T-helper 1 cell treated with Interleukin-12 subunit alpha and Interleukin-12 subunit beta and Interleukin-4 antibody, amounts not matched to agents 30 μg/mL and 1 μg/mL, for 36 hours (primary cell): ENCODE measurements around the gene NTM.

Source experiments
- H3K27ac Mint-ChIP-seq: one replicate; pipeline ENCODE4 v1.8.0; 2021; ENCODE audit warnings: mild to moderate bottlenecking, mixed read lengths
- H3K27me3 Mint-ChIP-seq: one replicate; pipeline ENCODE4 v1.8.0; 2021; ENCODE audit warnings: low read depth, mixed read lengths
- H3K36me3 Mint-ChIP-seq: one replicate; pipeline ENCODE4 v1.8.0; 2021; ENCODE audit warnings: low read depth, mixed read lengths
- H3K4me1 Mint-ChIP-seq: one replicate; pipeline ENCODE4 v1.8.0; 2021; ENCODE audit warnings: low read depth, mixed read lengths
- H3K4me3 Mint-ChIP-seq: one replicate; pipeline ENCODE4 v1.8.0; 2021; ENCODE audit warnings: mild to moderate bottlenecking, moderate library complexity, mixed read lengths
- H3K9me3 Mint-ChIP-seq: one replicate; pipeline ENCODE4 v1.8.0; 2021; ENCODE audit warnings: mixed read lengths

The NTM gene

GRCh38 chr11:131744847-131745246 is 374.4 kb downstream of the NTM start:
- Mint-ChIP-seq H3K27me3 (no peaks in the 10 kb centered on the region), H3K4me3 (no peak overlapping the region), H3K4me1 (no peaks in the 10 kb centered on the region), H3K36me3 (no peaks in the 10 kb centered on the region), H3K9me3 (no peaks in the 10 kb centered on the region), H3K27ac (no peak overlapping the region)

DNA sequence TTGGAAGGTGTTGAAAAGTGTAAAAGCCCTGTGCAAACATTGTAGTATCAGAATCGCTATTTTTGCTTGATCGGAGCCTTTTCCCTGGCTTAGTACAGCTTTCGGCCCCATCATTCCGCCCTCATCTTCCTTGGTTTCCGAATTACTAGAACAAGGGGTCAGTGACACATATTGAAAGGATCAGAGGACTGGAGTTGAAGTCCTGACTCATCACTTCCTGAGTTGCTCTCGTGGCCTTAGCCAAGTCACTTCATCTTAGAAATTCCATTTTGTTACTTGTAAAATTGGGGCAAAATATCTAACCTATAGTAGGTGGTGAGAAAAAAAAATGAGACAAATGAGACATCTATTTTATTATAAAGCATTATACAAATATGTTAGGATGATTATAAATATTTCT is 375.0 kb downstream of the NTM start:
- H3K4me3 Mint-ChIP-seq = no peak overlapping the region
- H3K4me1 Mint-ChIP-seq = no peaks in the 10 kb centered on the region
- H3K9me3 Mint-ChIP-seq = no peaks in the 10 kb centered on the region
- H3K27me3 Mint-ChIP-seq = no peaks in the 10 kb centered on the region
- no peak overlapping the region for H3K27ac Mint-ChIP-seq
- no peaks in the 10 kb centered on the region for H3K36me3 Mint-ChIP-seq

DNA sequence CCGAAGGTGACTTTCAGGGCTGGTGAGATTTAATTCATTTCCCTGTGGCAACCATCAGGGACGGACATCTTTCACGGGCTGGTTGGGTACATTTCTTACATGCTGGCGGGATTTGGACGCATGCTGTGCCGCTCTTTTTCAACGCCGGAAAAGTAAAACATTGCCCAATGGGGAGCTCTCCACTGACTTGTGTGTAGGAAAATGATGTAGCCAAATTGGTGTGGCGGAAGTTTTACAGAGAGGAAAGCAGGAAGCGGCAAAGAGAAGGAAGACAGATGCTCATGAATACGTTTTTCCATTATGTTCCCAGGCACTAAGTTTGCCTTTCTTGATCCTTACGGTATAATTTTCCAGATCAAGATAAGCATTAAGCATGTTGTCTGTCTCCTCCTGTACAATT is 375.8 kb downstream of the NTM start:
- no peaks in the 10 kb centered on the region for H3K36me3 Mint-ChIP-seq
- no peak overlapping the region for H3K4me3 Mint-ChIP-seq

DNA sequence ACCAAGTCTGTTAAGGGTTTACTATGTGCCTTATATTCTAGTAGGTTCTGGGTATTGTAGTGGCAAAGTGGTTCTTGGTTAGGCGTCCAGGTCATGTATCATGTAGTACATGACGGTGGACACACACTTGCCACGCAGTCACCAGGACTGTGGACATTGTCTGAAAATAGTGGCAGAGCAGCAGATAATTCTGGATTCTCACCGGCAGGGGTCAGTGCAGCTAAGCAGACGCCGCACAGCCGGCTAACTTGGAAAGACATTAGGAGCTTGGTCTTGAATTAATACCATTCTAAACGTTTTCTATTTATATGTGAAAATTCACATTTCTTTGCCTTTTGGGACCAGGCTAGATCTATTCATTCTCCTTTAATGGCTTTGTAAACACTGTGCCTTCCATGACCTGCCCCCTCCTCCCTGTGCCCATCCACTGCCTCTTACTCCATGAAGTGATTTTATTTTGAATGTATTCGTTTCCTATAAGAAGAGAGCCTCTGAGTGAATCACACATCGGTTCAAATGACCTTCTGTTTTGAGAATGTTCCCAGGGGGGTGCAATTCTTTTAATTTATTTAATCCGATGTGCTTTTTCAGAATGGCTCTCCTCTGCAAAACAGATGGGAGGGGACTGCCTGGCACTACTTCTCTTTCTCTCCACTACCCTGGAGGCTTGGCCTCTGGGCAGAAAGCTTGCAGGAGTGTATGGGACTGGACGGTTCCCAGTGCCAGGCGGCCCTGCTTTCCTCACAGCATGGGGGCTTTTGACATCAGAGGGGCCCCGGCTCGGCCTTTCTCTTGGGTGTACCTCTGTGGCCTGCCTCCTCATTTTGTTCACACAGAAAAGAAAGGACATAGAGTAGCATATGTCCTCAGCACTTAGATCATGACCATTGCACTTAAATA is 378.0 kb downstream of the NTM start:
- Mint-ChIP-seq H3K27ac (no peak overlapping the region), H3K36me3 (no peaks in the 10 kb centered on the region), H3K27me3 (no peaks in the 10 kb centered on the region), H3K9me3 (peaks cover 4% of the 10 kb centered on the region), H3K4me1 (no peaks in the 10 kb centered on the region), H3K4me3 (no peak overlapping the region)

More for the DNA sequence above, 375.8 kb downstream of the NTM start:
- Mint-ChIP-seq H3K4me1 (no peaks in the 10 kb centered on the region), H3K27me3 (no peaks in the 10 kb centered on the region), H3K9me3 (no peaks in the 10 kb centered on the region), H3K27ac (no peak overlapping the region)

DNA sequence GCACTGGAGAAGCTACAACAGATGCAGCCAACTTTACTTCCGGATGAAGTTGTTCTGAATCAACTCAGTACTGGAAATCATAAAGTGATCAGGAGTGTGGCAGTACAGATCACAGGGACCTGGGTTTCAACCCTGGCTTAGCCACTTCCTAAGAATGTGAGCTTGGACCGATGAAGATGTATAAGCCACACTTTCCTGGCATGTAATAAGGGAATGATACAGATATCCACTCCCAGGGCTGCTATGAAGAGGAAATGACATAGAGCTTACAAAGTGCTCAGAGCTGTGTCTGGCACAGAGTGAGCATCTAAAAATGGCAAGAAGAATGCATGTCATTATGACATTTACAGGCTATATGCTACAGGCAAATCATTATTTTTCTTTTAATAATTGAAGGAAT is 378.7 kb downstream of the NTM start:
- H3K27me3 Mint-ChIP-seq = no peaks in the 10 kb centered on the region
- H3K4me3 Mint-ChIP-seq = no peak overlapping the region
- no peaks in the 10 kb centered on the region for H3K4me1 Mint-ChIP-seq
- H3K27ac Mint-ChIP-seq = no peak overlapping the region
- no peaks in the 10 kb centered on the region for H3K36me3 Mint-ChIP-seq
- peaks cover 4% of the 10 kb centered on the region for H3K9me3 Mint-ChIP-seq

GRCh38 chr11:131750152-131750551 is 379.7 kb downstream of the NTM start:
- Mint-ChIP-seq H3K27me3 (no peaks in the 10 kb centered on the region), H3K36me3 (no peaks in the 10 kb centered on the region), H3K27ac (no peak overlapping the region), H3K4me3 (no peak overlapping the region), H3K9me3 (peaks cover 4% of the 10 kb centered on the region), H3K4me1 (no peaks in the 10 kb centered on the region)

DNA sequence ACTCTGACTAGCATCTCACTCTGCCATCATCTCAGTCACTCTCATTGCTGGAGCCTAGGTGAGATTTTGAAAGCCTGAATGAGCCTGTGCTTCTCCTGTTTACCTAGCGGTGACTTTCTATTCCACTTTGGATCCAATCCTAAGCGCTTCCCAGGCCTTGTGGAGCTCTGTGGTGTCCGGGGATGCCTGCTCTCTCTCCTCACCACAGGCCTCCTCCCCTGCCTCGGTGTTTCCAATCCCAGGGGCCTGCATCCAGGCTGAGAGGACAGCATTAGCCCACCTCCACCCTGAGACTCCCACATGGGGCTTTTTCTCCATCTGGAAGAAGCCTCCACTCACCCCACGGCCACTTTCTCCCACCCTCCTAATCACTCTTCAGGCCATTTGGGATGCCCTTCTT is 380.3 kb downstream of the NTM start:
- H3K36me3 Mint-ChIP-seq = no peaks in the 10 kb centered on the region

GRCh38 chr11:131754671-131755070 is 384.3 kb downstream of the NTM start:
- no peaks in the 10 kb centered on the region for H3K4me1 Mint-ChIP-seq
- H3K27ac Mint-ChIP-seq = no peak overlapping the region
- peaks cover 4% of the 10 kb centered on the region for H3K9me3 Mint-ChIP-seq
- no peak overlapping the region for H3K4me3 Mint-ChIP-seq
- no peaks in the 10 kb centered on the region for H3K27me3 Mint-ChIP-seq
- no peaks in the 10 kb centered on the region for H3K36me3 Mint-ChIP-seq

More for the DNA sequence above, 380.3 kb downstream of the NTM start:
- Mint-ChIP-seq H3K27ac (no peak overlapping the region), H3K9me3 (peaks cover 4% of the 10 kb centered on the region), H3K4me3 (no peak overlapping the region), H3K27me3 (no peaks in the 10 kb centered on the region), H3K4me1 (no peaks in the 10 kb centered on the region)

DNA sequence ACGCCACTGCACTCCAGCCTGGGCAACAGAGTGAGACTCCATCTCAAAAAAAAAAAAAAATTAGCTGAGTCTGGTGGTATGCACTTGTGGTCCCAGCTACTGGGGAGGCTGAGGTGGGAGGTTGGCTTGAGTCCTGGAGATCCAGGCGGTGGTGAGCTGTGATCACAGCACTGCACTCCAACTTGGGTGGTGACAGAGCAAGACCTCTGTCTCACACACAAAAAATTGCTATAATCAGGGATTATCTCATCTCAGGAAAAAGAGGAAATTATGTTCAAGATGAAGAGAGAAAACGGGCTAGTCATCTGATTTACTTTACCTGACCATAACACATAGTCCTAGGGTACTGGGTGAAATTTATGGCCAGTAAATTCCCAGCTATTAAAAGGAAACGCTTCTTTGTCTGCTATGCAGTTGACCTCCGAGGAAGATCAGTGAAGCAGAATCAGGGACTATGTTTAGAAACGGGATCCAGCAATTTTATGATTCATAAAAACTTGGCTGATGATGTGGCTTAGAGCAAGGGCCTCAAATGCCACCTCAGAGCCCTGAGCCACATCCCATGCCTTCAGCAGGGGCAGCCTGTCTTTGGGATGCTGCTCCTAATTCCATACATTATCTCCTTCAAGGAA is 386.2 kb downstream of the NTM start:
- peaks cover 4% of the 10 kb centered on the region for H3K9me3 Mint-ChIP-seq

GRCh38 chr11:131758726-131759125 is 388.3 kb downstream of the NTM start:
- H3K27me3 Mint-ChIP-seq = no peaks in the 10 kb centered on the region
- H3K9me3 Mint-ChIP-seq = no peaks in the 10 kb centered on the region
- H3K36me3 Mint-ChIP-seq = no peaks in the 10 kb centered on the region
- H3K4me1 Mint-ChIP-seq = no peaks in the 10 kb centered on the region
- H3K27ac Mint-ChIP-seq = no peak overlapping the region
- H3K4me3 Mint-ChIP-seq = no peak overlapping the region

More for the DNA sequence above, 386.2 kb downstream of the NTM start:
- no peaks in the 10 kb centered on the region for H3K27me3 Mint-ChIP-seq
- no peak overlapping the region for H3K27ac Mint-ChIP-seq
- H3K36me3 Mint-ChIP-seq = no peaks in the 10 kb centered on the region
- H3K4me3 Mint-ChIP-seq = no peak overlapping the region
- H3K4me1 Mint-ChIP-seq = no peaks in the 10 kb centered on the region

GRCh38 chr11:131759140-131759539 is 388.7 kb downstream of the NTM start:
- Mint-ChIP-seq H3K4me3 (no peak overlapping the region), H3K27me3 (no peaks in the 10 kb centered on the region), H3K4me1 (no peaks in the 10 kb centered on the region), H3K27ac (no peak overlapping the region), H3K36me3 (no peaks in the 10 kb centered on the region), H3K9me3 (no peaks in the 10 kb centered on the region)

GRCh38 chr11:131760091-131761061 is 390.0 kb downstream of the NTM start:
- H3K36me3 Mint-ChIP-seq = no peaks in the 10 kb centered on the region
- H3K4me3 Mint-ChIP-seq = no peak overlapping the region
- H3K27me3 Mint-ChIP-seq = no peaks in the 10 kb centered on the region
- no peak overlapping the region for H3K27ac Mint-ChIP-seq
- no peaks in the 10 kb centered on the region for H3K4me1 Mint-ChIP-seq
- H3K9me3 Mint-ChIP-seq = no peaks in the 10 kb centered on the region

DNA sequence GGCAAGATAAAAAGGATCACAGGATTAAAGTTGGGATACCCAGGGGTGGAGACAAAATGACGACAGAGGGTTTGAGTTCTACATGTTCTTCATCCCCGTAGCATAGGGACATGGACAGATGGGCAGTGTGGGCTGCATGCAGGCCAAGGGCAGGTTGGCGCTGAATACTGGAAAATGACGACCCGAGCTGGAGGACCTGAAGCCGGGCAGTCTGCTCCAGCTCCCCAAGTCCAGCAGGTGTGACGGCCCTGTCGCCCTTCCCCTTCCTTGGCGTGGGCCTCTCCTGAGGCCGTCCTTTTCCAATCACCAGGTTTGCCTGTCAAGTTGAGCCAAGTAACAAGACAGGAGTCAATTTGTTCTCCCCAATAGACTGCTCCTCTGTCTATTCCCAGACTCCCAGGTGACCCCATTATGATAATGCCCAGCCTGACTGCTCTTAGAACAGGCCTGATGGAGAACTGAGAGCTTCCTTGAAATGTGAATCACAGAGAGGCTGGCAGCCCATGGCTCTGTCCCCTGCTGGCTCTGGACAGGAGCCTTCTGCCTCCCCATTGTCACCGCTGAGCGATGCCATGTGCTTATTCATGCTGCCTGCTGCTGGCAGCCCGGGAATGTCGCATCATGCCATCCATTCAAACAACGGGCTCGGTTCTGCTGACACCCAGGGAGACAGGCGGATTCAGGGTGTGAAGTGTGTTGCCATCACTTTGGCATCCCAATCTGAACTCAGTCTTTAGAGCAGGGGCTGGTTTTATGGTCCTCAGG is 392.1 kb downstream of the NTM start:
- H3K4me3 Mint-ChIP-seq = no peak overlapping the region
- H3K27me3 Mint-ChIP-seq = no peaks in the 10 kb centered on the region
- no peaks in the 10 kb centered on the region for H3K36me3 Mint-ChIP-seq
- H3K27ac Mint-ChIP-seq = no peak overlapping the region
- no peaks in the 10 kb centered on the region for H3K9me3 Mint-ChIP-seq
- no peaks in the 10 kb centered on the region for H3K4me1 Mint-ChIP-seq
